Thymus (tissue), 14 donors: Measurements from ENCODE around the gene PCDHA5. TPM values are rescaled to one million over a fixed set of nuclear protein-coding genes. Genes with fewer than 3 reads are reported as not detected.
A peak's percentile ranks its signal among the peaks of the same experiment; 100 is the strongest.
"Not testable (repeated sequence)": the region's sequence is repeated elsewhere in the genome, so short reads cannot be mapped to it uniquely, and the experiment has no call there.

ENCODE experiments used
- DNase-seq, 9 donors: peaks; one replicate each; pipeline ENCODE4 v3.0.0-alpha.2; 2013; ENCODE audit warnings: low spot score in 9 of 9, low read depth in 6 of 9, missing footprints in 1 of 9
- H3K27ac ChIP-seq, 2 donors: one replicate each; pipeline ENCODE4 v1.5.1; 2013; ENCODE audit warnings: control low read depth in 1 of 2, low read depth in 1 of 2, low read length in 1 of 2, mild to moderate bottlenecking in 1 of 2, moderate library complexity in 1 of 2
- H3K27me3 ChIP-seq, 2 donors: one replicate each; pipeline ENCODE4 v1.5.1; 2013; ENCODE audit warnings: low read length in 1 of 2; ENCODE audit not compliant: control insufficient read depth in 2 of 2, insufficient read depth in 1 of 2
- H3K36me3 ChIP-seq, 2 donors: one replicate each; pipeline ENCODE4 v1.5.1; 2013; ENCODE audit warnings: low read length in 1 of 2, mild to moderate bottlenecking in 1 of 2, moderate library complexity in 1 of 2; ENCODE audit not compliant: control insufficient read depth in 2 of 2, insufficient read depth in 2 of 2
- H3K4me1 ChIP-seq, 2 donors: one replicate each; pipeline ENCODE4 v1.5.1; 2013; ENCODE audit warnings: low read length in 2 of 2; ENCODE audit not compliant: control insufficient read depth in 2 of 2, insufficient read depth in 2 of 2
- H3K4me3 ChIP-seq, 2 donors: one replicate each; pipeline ENCODE4 v1.5.1; 2013; ENCODE audit warnings: low read length in 2 of 2, control low read depth in 1 of 2, mild to moderate bottlenecking in 1 of 2
- H3K9me3 ChIP-seq, 2 donors: one replicate each; pipeline ENCODE4 v1.5.1; 2013; ENCODE audit warnings: low read length in 1 of 2, mild to moderate bottlenecking in 1 of 2; ENCODE audit not compliant: control insufficient read depth in 2 of 2, insufficient read depth in 1 of 2
- WGBS: extraction: QIAGEN DNeasy Blood & Tissue Kit; methylation state at CpG from one replicate; pipeline ENCODE4 v1.1.7; 2013; 5-methylcytosine and 5-hydroxymethylcytosine counted together
- long read RNA-seq, 10 donors: transcript quantifications; one replicate each; lab custom pipeline, GENCODE V29; 2026
- polyA plus RNA-seq: library from polyadenylated mRNA; stranded (reverse); fragments of 200-250 nt; gene quantifications from one replicate; pipeline ENCODE4 v1.2.3, GENCODE V29; 2013
- total RNA-seq: library from RNA; stranded (reverse); fragments of 120-200 nt; gene quantifications from one replicate; pipeline ENCODE4 v1.2.4, GENCODE V29; 2013
- donor health status: healthy.

The PCDHA5 gene
- total RNA-seq: not detected
- 0.02 TPM for polyA plus RNA-seq
- long read RNA-seq, donor 1: 0 reads
- long read RNA-seq, donor 2: 0 reads
- long read RNA-seq, donor 3: 0 reads
- long read RNA-seq, donor 4: 0 reads
- long read RNA-seq, donor 5: 0 reads
- long read RNA-seq, donor 6: 0 reads
- long read RNA-seq, donor 7, full-length matches to known transcripts: 2 of 2 reads
- long read RNA-seq, donor 7, partial matches to known transcripts: 0 of 2 reads
- long read RNA-seq, donor 7, other reads (novel, unspliced or antisense): 0 of 2 reads
- long read RNA-seq, donor 8: 0 reads
- long read RNA-seq, donor 9: 0 reads
- long read RNA-seq, donor 10, full-length matches to known transcripts: 2 of 2 reads
- long read RNA-seq, donor 10, partial matches to known transcripts: 0 of 2 reads
- long read RNA-seq, donor 10, other reads (novel, unspliced or antisense): 0 of 2 reads

DNA sequence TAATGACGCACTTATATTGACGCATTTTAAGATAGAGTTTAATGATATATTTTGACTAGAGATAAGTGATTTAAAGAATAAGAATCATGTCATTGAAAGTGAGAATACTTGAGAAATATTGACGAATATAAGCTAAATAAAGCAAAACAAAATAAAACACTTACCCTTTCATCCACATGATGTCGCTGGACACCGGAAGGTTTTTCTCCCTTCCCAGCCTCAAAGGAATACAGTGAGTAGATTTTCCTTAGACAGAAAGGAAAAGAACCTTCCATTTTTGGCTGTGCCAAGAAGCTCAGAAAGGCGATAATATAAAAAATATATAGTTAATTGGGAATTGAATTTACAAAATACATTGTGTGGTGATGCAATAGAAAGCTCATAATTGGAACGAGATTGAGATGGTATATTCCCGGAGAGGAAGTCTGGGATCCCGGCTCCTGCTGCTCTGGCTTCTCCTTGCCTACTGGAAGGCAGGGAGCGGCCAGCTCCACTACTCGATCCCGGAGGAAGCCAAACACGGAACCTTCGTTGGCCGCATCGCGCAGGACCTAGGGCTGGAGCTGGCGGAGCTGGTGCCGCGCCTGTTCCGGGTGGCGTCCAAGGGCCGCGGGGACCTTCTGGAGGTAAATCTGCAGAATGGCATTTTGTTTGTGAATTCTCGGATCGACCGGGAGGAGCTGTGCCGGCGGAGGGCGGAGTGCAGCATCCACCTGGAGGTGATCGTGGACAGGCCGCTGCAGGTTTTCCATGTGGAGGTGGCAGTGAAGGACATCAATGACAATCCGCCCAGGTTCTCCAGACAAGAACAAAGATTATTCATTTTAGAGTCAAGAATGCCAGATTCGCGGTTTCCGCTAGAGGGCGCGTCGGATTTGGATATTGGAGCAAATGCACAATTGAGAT lies at the start of gene PCDHA5:
Gene PCDHA5, plus strand, starts transcription at position 239 of the 906 bp plus-strand sequence.
- H3K9me3 ChIP-seq: peaks cover 5 to 20% of the 10 kb centered on the region in 2 donors
- H3K4me3 ChIP-seq: no peak within 1 kb of the TSS
- peaks cover 0 to 3% of the 10 kb centered on the region in 2 donors for H3K27me3 ChIP-seq
- H3K27ac ChIP-seq: no peak within 1 kb of the TSS
- H3K36me3 ChIP-seq: no peaks in the 10 kb centered on the region
- no peaks in the 10 kb centered on the region for H3K4me1 ChIP-seq
- DNase-seq: peak in 1 of 9 donors; percentile 16
- 39% methylated on average over 39 of the region's 39 CpGs for WGBS

DNA sequence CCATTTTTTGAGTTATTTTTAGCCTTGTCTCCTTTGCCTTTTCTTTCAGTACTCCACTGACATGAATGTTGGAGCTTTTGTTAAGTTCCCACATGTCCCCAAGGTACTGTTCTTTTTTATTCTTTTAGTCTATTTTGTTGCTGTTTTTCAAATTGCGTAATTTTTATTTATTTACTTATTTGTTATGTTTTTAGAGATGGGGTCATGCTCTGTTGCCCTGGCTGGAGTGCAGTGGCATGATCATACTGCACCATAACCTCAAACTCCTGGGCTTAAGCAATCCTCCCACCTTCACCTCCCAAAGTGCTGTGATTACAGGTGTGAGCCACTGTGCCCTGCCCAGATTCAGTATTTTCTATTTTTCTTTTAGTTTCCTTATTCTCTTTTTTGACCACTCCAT lies 40.9 kb upstream of the PCDHA5 start:
- Histone ChIP-seq H3K27me3 (no peaks in the 10 kb centered on the region), H3K27ac (no peak overlapping the region), H3K4me3 (no peak overlapping the region), H3K4me1 (no peaks in the 10 kb centered on the region), H3K9me3 (peaks cover 3 to 22% of the 10 kb centered on the region in 2 donors), H3K36me3 (no peaks in the 10 kb centered on the region)
- no peak for DNase-seq
- 98% methylated on average over 1 of the region's 1 CpG for WGBS

DNA sequence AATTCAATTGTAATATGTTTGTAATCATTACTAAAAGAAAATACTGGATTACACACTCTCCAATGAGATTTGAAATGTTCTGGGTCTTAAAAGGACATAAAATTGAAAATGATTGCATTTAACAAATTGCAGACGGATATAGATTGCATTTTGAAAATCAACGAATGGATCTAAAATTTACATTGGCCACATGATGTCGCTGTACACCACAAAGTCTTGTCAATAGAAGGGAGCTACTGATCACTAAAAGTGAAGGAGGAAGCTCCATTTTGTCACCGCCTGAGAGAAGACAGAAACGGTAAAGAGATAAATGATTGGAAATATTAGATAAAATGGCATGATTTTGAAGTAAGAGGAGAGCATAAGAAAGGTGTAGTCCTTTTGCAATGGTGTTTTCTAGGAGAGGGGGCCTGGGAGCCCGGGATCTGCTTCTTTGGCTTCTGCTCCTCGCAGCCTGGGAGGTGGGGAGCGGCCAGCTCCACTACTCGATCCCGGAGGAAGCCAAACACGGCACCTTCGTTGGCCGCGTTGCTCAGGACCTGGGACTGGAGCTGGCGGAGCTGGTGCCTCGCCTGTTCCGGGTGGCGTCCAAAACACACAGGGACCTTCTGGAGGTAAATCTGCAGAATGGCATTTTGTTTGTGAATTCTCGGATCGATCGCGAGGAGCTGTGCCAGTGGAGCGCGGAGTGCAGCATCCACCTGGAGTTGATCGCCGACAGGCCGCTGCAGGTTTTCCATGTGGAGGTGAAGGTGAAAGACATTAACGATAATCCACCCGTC lies 35.3 kb upstream of the PCDHA5 start, which contains the start of gene PCDHA1:
Gene PCDHA1, plus strand, starts transcription at position 236 of the 782 bp plus-strand sequence.
- Histone ChIP-seq H3K36me3 (no peaks in the 10 kb centered on the region), H3K27ac (no peak within 1 kb of the TSS), H3K4me3 (no peak within 1 kb of the TSS), H3K9me3 (peaks cover 8 to 37% of the 10 kb centered on the region in 2 donors), H3K4me1 (no peaks in the 10 kb centered on the region), H3K27me3 (peaks cover 0 to 13% of the 10 kb centered on the region in 2 donors)
- no peak for DNase-seq
- 29% methylated on average over 29 of the region's 29 CpGs for WGBS

DNA sequence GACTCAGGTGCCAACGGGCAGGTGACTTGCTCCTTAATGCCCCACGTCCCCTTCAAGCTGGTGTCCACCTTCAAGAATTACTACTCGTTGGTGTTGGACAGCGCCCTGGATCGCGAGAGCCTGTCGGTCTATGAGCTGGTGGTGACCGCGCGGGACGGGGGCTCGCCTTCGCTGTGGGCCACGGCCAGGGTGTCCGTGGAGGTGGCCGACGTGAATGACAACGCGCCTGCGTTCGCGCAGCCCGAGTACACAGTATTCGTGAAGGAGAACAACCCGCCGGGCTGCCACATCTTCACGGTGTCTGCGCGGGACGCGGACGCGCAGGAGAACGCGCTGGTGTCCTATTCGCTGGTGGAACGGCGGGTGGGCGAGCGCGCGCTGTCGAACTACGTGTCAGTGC lies 34.0 kb upstream of the PCDHA5 start:
- not testable (repeated sequence) for H3K27ac ChIP-seq, H3K4me1 ChIP-seq, H3K36me3 ChIP-seq, H3K4me3 ChIP-seq, DNase-seq
- peaks cover 0 to 13% of the 10 kb centered on the region in 2 donors for H3K27me3 ChIP-seq
- WGBS: 60% methylated on average over 44 of the region's 44 CpGs
- peaks cover 8 to 34% of the 10 kb centered on the region in 2 donors for H3K9me3 ChIP-seq

DNA sequence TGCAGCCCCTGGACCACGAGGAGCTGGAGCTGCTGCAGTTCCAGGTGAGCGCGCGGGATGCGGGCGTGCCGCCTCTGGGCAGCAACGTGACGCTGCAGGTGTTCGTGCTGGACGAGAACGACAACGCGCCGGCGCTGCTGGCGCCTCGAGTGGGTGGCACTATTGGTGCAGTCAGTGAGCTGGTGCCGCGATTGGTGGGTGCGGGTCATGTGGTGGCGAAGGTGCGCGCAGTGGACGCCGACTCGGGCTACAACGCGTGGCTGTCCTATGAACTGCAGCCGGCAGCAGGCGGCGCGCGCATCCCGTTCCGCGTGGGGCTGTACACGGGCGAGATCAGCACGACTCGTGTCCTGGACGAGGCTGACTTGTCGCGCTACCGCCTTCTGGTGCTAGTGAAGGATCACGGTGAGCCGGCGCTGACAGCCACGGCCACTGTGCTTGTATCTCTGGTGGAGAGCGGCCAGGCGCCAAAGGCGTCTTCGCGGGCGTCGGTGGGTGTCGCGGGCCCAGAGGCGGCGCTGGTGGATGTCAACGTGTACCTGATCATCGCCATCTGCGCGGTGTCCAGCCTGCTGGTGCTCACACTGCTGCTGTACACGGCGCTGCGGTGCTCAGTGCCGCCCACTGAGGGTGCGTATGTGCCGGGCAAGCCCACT lies 33.4 kb upstream of the PCDHA5 start:
- not testable (repeated sequence) for H3K4me1 ChIP-seq, H3K4me3 ChIP-seq, H3K36me3 ChIP-seq, H3K27ac ChIP-seq, DNase-seq
- Histone ChIP-seq H3K27me3 (peaks cover 0 to 13% of the 10 kb centered on the region in 2 donors), H3K9me3 (peaks cover 8 to 28% of the 10 kb centered on the region in 2 donors)
- WGBS: 57% methylated on average over 70 of the region's 70 CpGs

DNA sequence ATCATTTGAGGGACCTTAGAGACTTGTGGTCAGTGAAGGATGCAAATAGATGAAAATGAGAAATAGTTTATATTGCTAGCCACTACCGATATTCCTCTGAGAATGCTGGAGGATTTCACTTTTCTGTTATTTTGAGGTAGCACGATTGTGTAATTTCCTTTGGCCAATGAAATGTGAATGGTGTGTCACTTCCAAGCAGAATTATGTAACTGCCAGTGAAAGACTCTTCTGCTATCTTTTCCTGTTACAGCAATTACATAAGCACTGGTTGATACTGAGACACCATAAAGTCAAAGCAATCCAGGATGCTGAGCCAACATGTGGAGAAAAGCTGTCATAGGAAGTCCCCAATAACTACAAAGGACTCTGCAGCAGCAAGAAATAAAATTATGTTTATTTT lies 30.3 kb upstream of the PCDHA5 start:
- Histone ChIP-seq H3K36me3 (no peaks in the 10 kb centered on the region), H3K27ac (no peak overlapping the region), H3K9me3 (peaks cover 11 to 30% of the 10 kb centered on the region in 2 donors), H3K4me1 (no peaks in the 10 kb centered on the region), H3K4me3 (no peak overlapping the region), H3K27me3 (peaks cover 0 to 18% of the 10 kb centered on the region in 2 donors)
- 44% methylated on average over 2 of the region's 2 CpGs for WGBS
- no peak for DNase-seq

DNA sequence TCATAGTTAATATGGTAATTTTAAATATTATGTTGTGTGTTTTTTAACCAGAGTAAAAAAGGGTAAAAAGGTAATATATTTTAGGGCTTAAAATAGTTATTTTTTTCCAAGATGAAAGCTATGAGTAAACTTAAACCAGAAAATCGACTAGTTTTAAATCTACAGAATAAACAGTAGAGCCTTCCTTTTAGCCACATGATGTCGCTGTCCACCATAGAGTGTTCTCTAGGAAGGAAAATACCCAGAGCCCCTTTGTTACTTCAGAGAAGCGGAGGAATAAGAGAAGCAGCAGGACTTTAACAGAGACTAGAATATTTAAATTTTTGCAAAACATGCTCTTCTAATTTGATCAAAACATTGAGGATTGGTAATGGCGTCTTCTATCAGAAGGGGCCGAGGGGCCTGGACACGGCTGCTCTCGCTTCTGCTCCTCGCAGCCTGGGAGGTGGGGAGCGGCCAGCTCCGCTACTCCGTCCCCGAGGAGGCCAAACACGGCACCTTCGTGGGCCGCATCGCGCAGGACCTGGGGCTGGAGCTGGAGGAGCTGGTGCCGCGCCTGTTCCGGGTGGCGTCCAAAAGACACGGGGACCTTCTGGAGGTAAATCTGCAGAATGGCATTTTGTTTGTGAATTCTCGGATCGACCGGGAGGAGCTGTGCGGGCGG lies 26.7 kb upstream of the PCDHA5 start, which contains the start of gene PCDHA2:
Gene PCDHA2, plus strand, starts transcription at position 258 of the 664 bp plus-strand sequence.
- peaks cover 8 to 19% of the 10 kb centered on the region in 2 donors for H3K9me3 ChIP-seq
- no peak within 1 kb of the TSS for H3K27ac ChIP-seq
- peaks cover 0 to 6% of the 10 kb centered on the region in 2 donors for H3K27me3 ChIP-seq
- no peak for DNase-seq
- no peaks in the 10 kb centered on the region for H3K4me1 ChIP-seq
- H3K36me3 ChIP-seq: no peaks in the 10 kb centered on the region
- H3K4me3 ChIP-seq: no peak within 1 kb of the TSS
- 28% methylated on average over 27 of the region's 27 CpGs for WGBS

DNA sequence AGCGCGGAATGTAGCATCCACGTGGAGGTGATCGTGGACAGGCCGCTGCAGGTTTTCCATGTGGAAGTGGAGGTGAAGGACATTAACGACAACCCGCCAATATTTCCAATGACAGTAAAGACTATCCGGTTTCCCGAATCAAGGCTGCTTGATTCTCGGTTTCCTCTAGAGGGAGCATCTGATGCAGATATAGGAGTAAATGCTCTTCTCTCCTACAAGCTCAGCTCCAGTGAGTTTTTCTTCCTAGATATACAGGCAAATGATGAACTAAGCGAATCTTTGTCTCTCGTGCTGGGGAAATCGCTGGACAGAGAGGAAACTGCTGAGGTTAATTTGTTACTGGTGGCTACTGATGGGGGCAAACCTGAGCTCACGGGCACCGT lies 26.2 kb upstream of the PCDHA5 start:
- peaks cover 0 to 6% of the 10 kb centered on the region in 2 donors for H3K27me3 ChIP-seq
- no peak overlapping the region for H3K4me3 ChIP-seq
- no peaks in the 10 kb centered on the region for H3K4me1 ChIP-seq
- no peaks in the 10 kb centered on the region for H3K36me3 ChIP-seq
- no peak for DNase-seq
- peaks cover 8 to 19% of the 10 kb centered on the region in 2 donors for H3K9me3 ChIP-seq
- H3K27ac ChIP-seq: no peak overlapping the region
- 31% methylated on average over 15 of the region's 15 CpGs for WGBS
